ENCODE measurements around the gene YOD1. TPM values are rescaled to one million over a fixed set of nuclear protein-coding genes. Genes with fewer than 3 reads are reported as not detected.
A peak's percentile ranks its signal among the peaks of the same experiment; 100 is the strongest.

Gene YOD1
- total RNA-seq, 2 experiments from 2014 or later: 17.9 TPM

GRCh38 chr1:207049514-207049913, 1.5 kb downstream of the YOD1 start:
- no peak for TF ChIP-seq CTCF (IDR thresholded peaks at IDR 0.05)
- no peak for DNase-seq
- Histone ChIP-seq H3K27ac (ENCODE audit: low read depth in 1 of 2, low read length in 2 of 2) (no peak overlapping the region), H3K36me3 (ENCODE audit: insufficient read depth, low read length) (peaks cover 22% of the 10 kb centered on the region), H3K4me3 (ENCODE audit: low read length) (no peak overlapping the region), H3K27me3 (ENCODE audit: control insufficient read depth in 1 of 2, insufficient read depth in 2 of 2, low read length in 2 of 2) (no peaks in the 10 kb centered on the region), H3K4me1 (ENCODE audit: insufficient read depth, low read length) (peaks cover 29% of the 10 kb centered on the region), H3K9me3 (ENCODE audit: control insufficient read depth in 1 of 2, insufficient read depth in 1 of 2, low read length in 2 of 2) (no peaks in the 10 kb centered on the region)
- Mint-ChIP-seq H3K36me3 (ENCODE audit: low read depth) (peaks cover 65% of the 10 kb centered on the region), H3K27ac (peak overlapping the region; percentile 93), H3K4me1 (ENCODE audit: low read depth) (peaks cover 86% of the 10 kb centered on the region), H3K9me3 (no peaks in the 10 kb centered on the region), H3K27me3 (no peaks in the 10 kb centered on the region), H3K4me3 (peak overlapping the region; percentile 98)
- intact Hi-C loops (cut with DNase I, micrococcal nuclease): loop anchor here in 1 of 2 experiments (1.0 kb wide), 1 partner anchor 29 kb away; no protein-coding TSS in a partner anchor
- POLR2A ChIA-PET: interaction anchor here (1.4 kb wide), 2 partner anchors 128 to 272 kb away, joined by 3 to 7 read pairs; partner anchors contain the start of genes CD55 and FCMR
- CTCF ChIA-PET: interaction anchor here (1.1 to 2.5 kb wide), 16 partner anchors 9 to 437 kb away, joined by 3 to 13 read pairs (median 5); partner anchors contain the start of genes C1orf116, CD55 and EIF2D
- ATAC-seq (ENCODE audit: poor library complexity): no peak

GRCh38 chr1:207049054-207049453, 2.0 kb downstream of the YOD1 start:
- peaks cover 66% of the 10 kb centered on the region for H3K36me3 Mint-ChIP-seq (ENCODE audit: low read depth)
- H3K27ac Mint-ChIP-seq: peak overlapping the region; percentile 93
- no peaks in the 10 kb centered on the region for H3K27me3 Mint-ChIP-seq
- TF ChIP-seq CTCF (IDR thresholded peaks at IDR 0.05): no peak
- Histone ChIP-seq H3K4me3 (ENCODE audit: low read length) (no peak overlapping the region), H3K27me3 (ENCODE audit: control insufficient read depth in 1 of 2, insufficient read depth in 2 of 2, low read length in 2 of 2) (no peaks in the 10 kb centered on the region), H3K9me3 (ENCODE audit: control insufficient read depth in 1 of 2, insufficient read depth in 1 of 2, low read length in 2 of 2) (no peaks in the 10 kb centered on the region), H3K27ac (ENCODE audit: low read depth in 1 of 2, low read length in 2 of 2) (no peak overlapping the region), H3K4me1 (ENCODE audit: insufficient read depth, low read length) (peaks cover 29% of the 10 kb centered on the region), H3K36me3 (ENCODE audit: insufficient read depth, low read length) (peaks cover 22% of the 10 kb centered on the region)
- H3K4me3 Mint-ChIP-seq: peak overlapping the region; percentile 98
- intact Hi-C loops (cut with DNase I, micrococcal nuclease): loop anchor here in 1 of 2 experiments (1.0 kb wide), 1 partner anchor 29 kb away; no protein-coding TSS in a partner anchor
- POLR2A ChIA-PET: no interaction called here
- H3K4me1 Mint-ChIP-seq (ENCODE audit: low read depth): peaks cover 85% of the 10 kb centered on the region
- no peak for ATAC-seq (ENCODE audit: poor library complexity)
- CTCF ChIA-PET: interaction anchor here (2.5 kb wide), 1 partner anchor 13 kb away, joined by 12 read pairs; no protein-coding TSS in a partner anchor
- H3K9me3 Mint-ChIP-seq: no peaks in the 10 kb centered on the region
- DNase-seq: no peak

- H3K27me3 ChIP-seq (ENCODE audit: control insufficient read depth in 1 of 2, insufficient read depth in 2 of 2, low read length in 2 of 2): no peaks in the 10 kb centered on the region
- Mint-ChIP-seq H3K36me3 (ENCODE audit: low read depth) (peaks cover 68% of the 10 kb centered on the region), H3K27ac (no peak overlapping the region), H3K4me3 (no peak overlapping the region), H3K27me3 (no peaks in the 10 kb centered on the region), H3K4me1 (ENCODE audit: low read depth) (peaks cover 88% of the 10 kb centered on the region), H3K9me3 (no peaks in the 10 kb centered on the region)
- DNase-seq (no peak), ATAC-seq (ENCODE audit: poor library complexity) (no peak)
- no peak overlapping the region for H3K27ac ChIP-seq (ENCODE audit: low read depth in 1 of 2, low read length in 2 of 2)
- H3K9me3 ChIP-seq (ENCODE audit: control insufficient read depth in 1 of 2, insufficient read depth in 1 of 2, low read length in 2 of 2): no peaks in the 10 kb centered on the region
- H3K4me3 ChIP-seq (ENCODE audit: low read length): no peak overlapping the region
- intact Hi-C loops (cut with DNase I, micrococcal nuclease): no loop called here
- no peak for TF ChIP-seq CTCF (IDR thresholded peaks at IDR 0.05)
- POLR2A ChIA-PET: no interaction called here
- peaks cover 23% of the 10 kb centered on the region for H3K4me1 ChIP-seq (ENCODE audit: insufficient read depth, low read length)
- CTCF ChIA-PET: interaction anchor here (1.3 to 2.5 kb wide), 2 partner anchors 14 to 357 kb away, joined by 4 to 12 read pairs; no protein-coding TSS in a partner anchor
- peaks cover 22% of the 10 kb centered on the region for H3K36me3 ChIP-seq (ENCODE audit: insufficient read depth, low read length)
Measured at GRCh38 chr1:207048041-207048440, 3.0 kb downstream of the YOD1 start.

Data from CD4-positive, alpha-beta T cell (primary cell).